ENCODE measurements around the gene ADARB2. TPM values are rescaled to one million over a fixed set of nuclear protein-coding genes. Genes with fewer than 3 reads are reported as not detected.

The ADARB2 gene
- total RNA-seq, 3 donors from 2014 or later: 0.31 to 4.2 TPM; not detected in 1

GRCh38 chr10:1204434-1205326, 532.6 kb downstream of the ADARB2 start:
- Histone ChIP-seq H3K4me3 (no peak overlapping the region), H3K4me1 (ENCODE audit: low read depth) (no peaks in the 10 kb centered on the region), H3K36me3 (ENCODE audit: low read depth) (no peaks in the 10 kb centered on the region), H3K9me3 (no peaks in the 10 kb centered on the region)
- intact Hi-C loops (cut with DNase I, micrococcal nuclease): no loop called here
- TF ChIP-seq CTCF (IDR thresholded peaks at IDR 0.05): no peak
- ATAC-seq: no peak
- DNase-seq: peak in 1 of 3 donors; percentile 31

- no peak overlapping the region for H3K4me3 ChIP-seq
Measured at GRCh38 chr10:1203704-1204103, 533.6 kb downstream of the ADARB2 start.

GRCh38 chr10:1203216-1203615, 534.1 kb downstream of the ADARB2 start:
- H3K4me3 ChIP-seq: no peak overlapping the region
- TF ChIP-seq CTCF (IDR thresholded peaks at IDR 0.05): no peak
- H3K36me3 ChIP-seq (ENCODE audit: low read depth): no peaks in the 10 kb centered on the region
- no peaks in the 10 kb centered on the region for H3K9me3 ChIP-seq
- intact Hi-C loops (cut with DNase I, micrococcal nuclease): no loop called here
- DNase-seq (peak in 1 of 3 donors; percentile 35), ATAC-seq (no peak)
- H3K4me1 ChIP-seq (ENCODE audit: low read depth): no peaks in the 10 kb centered on the region

More at GRCh38 chr10:1203704-1204103, 533.6 kb downstream of the ADARB2 start:
- Histone ChIP-seq H3K9me3 (no peaks in the 10 kb centered on the region), H3K4me1 (ENCODE audit: low read depth) (no peaks in the 10 kb centered on the region), H3K36me3 (ENCODE audit: low read depth) (no peaks in the 10 kb centered on the region)
- ATAC-seq (no peak), DNase-seq (peak in 1 of 3 donors; percentile 30)
- intact Hi-C loops (cut with DNase I, micrococcal nuclease): no loop called here
- TF ChIP-seq CTCF (IDR thresholded peaks at IDR 0.05): no peak

DNA sequence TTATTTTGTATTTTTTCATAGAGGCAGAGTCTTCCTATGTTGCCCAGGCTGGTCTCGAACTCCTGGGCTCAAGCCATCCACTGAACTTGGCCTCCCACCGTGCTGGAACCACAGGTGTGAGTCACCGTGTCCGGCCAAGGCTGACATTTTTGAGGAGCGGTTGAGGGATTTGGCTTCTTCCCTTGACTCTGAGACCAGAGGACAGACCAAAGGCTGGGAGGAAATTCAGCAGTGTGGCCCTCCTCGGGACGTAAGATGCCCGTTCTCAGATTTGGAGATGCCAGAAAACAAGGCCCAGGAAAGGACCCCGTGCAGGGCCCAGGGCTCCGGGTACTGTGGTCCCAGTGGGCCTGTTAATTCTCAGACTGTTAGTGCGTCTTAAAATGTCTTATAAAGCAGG, 535.0 kb downstream of the ADARB2 start:
- ATAC-seq (no peak), DNase-seq (no peak)
- no peak for TF ChIP-seq CTCF (IDR thresholded peaks at IDR 0.05)
- no peak overlapping the region for H3K4me3 ChIP-seq
- intact Hi-C loops (cut with DNase I, micrococcal nuclease): no loop called here
- H3K9me3 ChIP-seq: no peaks in the 10 kb centered on the region
- no peaks in the 10 kb centered on the region for H3K36me3 ChIP-seq (ENCODE audit: low read depth)
- no peaks in the 10 kb centered on the region for H3K4me1 ChIP-seq (ENCODE audit: low read depth)

GRCh38 chr10:1200866-1201807, 536.2 kb downstream of the ADARB2 start:
- H3K36me3 ChIP-seq (ENCODE audit: low read depth): no peaks in the 10 kb centered on the region
- no peaks in the 10 kb centered on the region for H3K9me3 ChIP-seq
- ATAC-seq (no peak), DNase-seq (peak in 1 of 3 donors; percentile 19)
- H3K4me1 ChIP-seq (ENCODE audit: low read depth): no peaks in the 10 kb centered on the region
- no peak overlapping the region for H3K4me3 ChIP-seq
- intact Hi-C loops (cut with DNase I, micrococcal nuclease): no loop called here
- TF ChIP-seq CTCF (IDR thresholded peaks at IDR 0.05): no peak
